Measurements from ENCODE around the gene MPC1L. TPM values are rescaled to one million over a fixed set of nuclear protein-coding genes. Genes with fewer than 3 reads are reported as not detected.

Gene MPC1L
- total and polyA plus RNA-seq, 2 of the 8 experiments (the other 6 are each of a cell fraction or from before 2014, with no cell fraction given) = not detected

DNA sequence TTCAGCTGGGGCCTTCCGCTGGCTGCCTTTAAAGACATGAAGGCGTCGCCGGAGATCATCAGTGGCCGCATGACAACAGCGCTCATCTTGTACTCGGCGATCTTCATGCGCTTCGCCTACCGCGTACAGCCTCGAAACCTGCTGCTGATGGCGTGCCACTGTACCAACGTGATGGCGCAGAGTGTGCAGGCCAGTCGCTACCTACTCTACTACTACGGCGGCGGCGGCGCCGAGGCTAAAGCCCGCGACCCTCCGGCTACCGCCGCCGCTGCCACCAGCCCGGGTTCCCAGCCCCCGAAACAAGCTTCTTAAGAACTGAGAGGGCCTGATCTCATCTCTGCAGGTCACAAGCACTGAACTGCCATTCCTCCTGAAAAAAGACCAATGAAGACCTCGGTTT, 437 bp downstream of the MPC1L start:
- Histone ChIP-seq H2BK5ac (ENCODE audit: low read depth, low read length) (no peak overlapping the region), H3K27ac (ENCODE audit: low read depth, low read length) (no peak overlapping the region), H2AK5ac (ENCODE audit: low read depth, low read length) (no peak overlapping the region), H4K8ac (ENCODE audit: extremely low read depth, insufficient read depth, low read length) (no peak overlapping the region), H3K14ac (ENCODE audit: insufficient read length) (no peak overlapping the region), H4K20me1 (replicated peaks in 1 of 2; ENCODE audit: control insufficient read depth in 1 of 2, insufficient read depth in 2 of 2, low read length in 2 of 2) (no peaks in the 10 kb centered on the region), H2BK20ac (ENCODE audit: low read length) (no peak overlapping the region), H3K9ac (replicated peaks in 1 of 4; ENCODE audit: extremely low read depth in 1 of 4, low read depth in 3 of 4, low read length in 3 of 4) (no peak overlapping the region), H3K18ac (ENCODE audit: extremely low read depth, low read length) (no peak overlapping the region), H3K27me3 (replicated peaks in 1 of 4; ENCODE audit: control insufficient read depth in 3 of 4, extremely low read depth in 1 of 4, insufficient read depth in 3 of 4, low read length in 3 of 4) (no peaks in the 10 kb centered on the region), H3K4me2 (ENCODE audit: insufficient read depth in 1 of 2, low read depth in 2 of 2, low read length in 2 of 2) (no peak overlapping the region), H3K9me3 (ENCODE audit: insufficient read depth in 2 of 2, low read depth in 1 of 2, low read length in 1 of 2) (no peaks in the 10 kb centered on the region), H4K91ac (replicated peaks; ENCODE audit: insufficient read length, low read length) (no peak overlapping the region), H3K23me2 (ENCODE audit: low read depth, low read length) (no peaks in the 10 kb centered on the region), H3K36me3 (ENCODE audit: control insufficient read depth in 2 of 4, insufficient read depth in 4 of 4, low read length in 3 of 4) (peaks cover 0 to 6% (median 0%) of the 10 kb centered on the region in 4 experiments; a peak in 1 of 8 replicates), H2BK12ac (ENCODE audit: low read depth, low read length) (no peak overlapping the region), H2BK15ac (ENCODE audit: low read length) (no peak overlapping the region), H3K4ac (replicated peaks; ENCODE audit: insufficient read length, low read depth, low read length) (no peak overlapping the region), H3K4me1 (replicated peaks in 1 of 4; ENCODE audit: control insufficient read depth in 3 of 4, insufficient read depth in 4 of 4, low read length in 3 of 4) (peaks cover 0 to 3% (median 0%) of the 10 kb centered on the region in 4 experiments; a peak in 1 of 7 replicates), H3K79me2 (ENCODE audit: control insufficient read depth in 1 of 2, insufficient read depth in 2 of 2, low read length in 2 of 2) (no peaks in the 10 kb centered on the region), H3K56ac (replicated peaks; ENCODE audit: insufficient read length, low read depth, low read length) (no peak overlapping the region), H4K5ac (ENCODE audit: insufficient read length, low read depth, low read length) (no peak overlapping the region), H3K23ac (ENCODE audit: insufficient read length) (no peak overlapping the region), H3K4me3 (ENCODE audit: extremely low read depth in 1 of 4, insufficient read depth in 2 of 4, low read depth in 3 of 4, low read length in 4 of 4) (no peak overlapping the region), H2BK120ac (replicated peaks; ENCODE audit: low read depth, low read length) (no peak overlapping the region), H2AFZ (ENCODE audit: low read length) (no peak overlapping the region), H3K79me1 (ENCODE audit: low read depth, low read length) (no peaks in the 10 kb centered on the region)
- no peak for FAIRE-seq
- TF ChIP-seq FOSL1 (IDR thresholded peaks at IDR 0.05; ENCODE audit: insufficient read depth, low read depth, low read length) = no peak
- WGBS, 2 experiments (ENCODE audit: extremely low coverage in 1 of 2, insufficient coverage in 1 of 2, insufficient read length in 1 of 2, insufficient replicate concordance in 2 of 2, low coverage in 1 of 2, low lambda C conversion rate in 2 of 2, missing lambda C conversion rate in 1 of 2) = 91% methylated on average over 32 of the region's 32 CpGs; no CpG with 5 or more reads in 1 of the 2 experiments
- POLR2A ChIA-PET (ENCODE audit: partially characterized antibody) = interaction anchor here (0.7 kb wide), 1 partner anchor 11 kb away, joined by 3 read pairs; no protein-coding TSS in a partner anchor
- CTCF ChIA-PET (ENCODE audit: partially characterized antibody) = no interaction called here
- DNase-seq (ENCODE audit: low read depth in 1 of 2, low spot score in 2 of 2) = no peak
